GM18508 (cell line): ENCODE data around the gene SP100.
A peak's percentile ranks its signal among the peaks of the same experiment; 100 is the strongest.
"Not testable (repeated sequence)": the region's sequence is repeated elsewhere in the genome, so short reads cannot be mapped to it uniquely, and the experiment has no call there.

Experiments used
- ATAC-seq: cut with Tn5 transposase; IDR thresholded peaks from one replicate; pipeline ENCODE4 v1.9.1; 2021; ENCODE audit warnings: moderate number of reproducible peaks; ENCODE audit not compliant: insufficient read depth, unreplicated experiment

Gene SP100

GRCh38 chr2:230455005-230455684 is 39.1 kb downstream of the SP100 start:
- ATAC-seq: no peak

- no peak for ATAC-seq
These were observed 41.2 kb downstream of the SP100 start for GRCh38 chr2:230457073-230457768.

GRCh38 chr2:230457793-230458192 is 41.8 kb downstream of the SP100 start:
- ATAC-seq: no peak

GRCh38 chr2:230459216-230459615 is 43.2 kb downstream of the SP100 start:
- no peak for ATAC-seq

GRCh38 chr2:230471074-230471473 is 55.1 kb downstream of the SP100 start:
- ATAC-seq: no peak

- ATAC-seq: no peak
These were observed 56.6 kb downstream of the SP100 start for GRCh38 chr2:230472621-230473018.

GRCh38 chr2:230473378-230473777 is 57.4 kb downstream of the SP100 start:
- ATAC-seq: no peak

- no peak for ATAC-seq
These were observed 59.1 kb downstream of the SP100 start for GRCh38 chr2:230475143-230475542.

- no peak for ATAC-seq
These were observed 69.9 kb downstream of the SP100 start for GRCh38 chr2:230485801-230486341.

GRCh38 chr2:230491219-230491618 is 75.2 kb downstream of the SP100 start:
- ATAC-seq: not testable (repeated sequence)

GRCh38 chr2:230492107-230492506 is 76.1 kb downstream of the SP100 start:
- ATAC-seq: no peak

- ATAC-seq: no peak
These were observed 79.0 kb downstream of the SP100 start for GRCh38 chr2:230494980-230495379.

- ATAC-seq: no peak
These were observed 80.9 kb downstream of the SP100 start for GRCh38 chr2:230496891-230497290.

GRCh38 chr2:230498506-230499107 is 82.6 kb downstream of the SP100 start:
- no peak for ATAC-seq

- no peak for ATAC-seq
These were observed 86.6 kb downstream of the SP100 start for GRCh38 chr2:230502593-230502992.

- no peak for ATAC-seq
These were observed 87.8 kb downstream of the SP100 start for GRCh38 chr2:230503798-230504197.

- peak; percentile 74 for ATAC-seq
These were observed 89.2 kb downstream of the SP100 start for GRCh38 chr2:230505162-230505561.

GRCh38 chr2:230512955-230513748 is 97.2 kb downstream of the SP100 start:
- no peak for ATAC-seq

- no peak for ATAC-seq
These were observed 104.3 kb downstream of the SP100 start for GRCh38 chr2:230520061-230520874.

GRCh38 chr2:230520875-230521155 is 104.8 kb downstream of the SP100 start:
- no peak for ATAC-seq
